ENCODE data around the gene CNKSR1.
A peak's percentile ranks its signal among the peaks of the same experiment; 100 is the strongest.
"Not testable (repeated sequence)": the region's sequence is repeated elsewhere in the genome, so short reads cannot be mapped to it uniquely, and the experiment has no call there.

Gene CNKSR1

DNA sequence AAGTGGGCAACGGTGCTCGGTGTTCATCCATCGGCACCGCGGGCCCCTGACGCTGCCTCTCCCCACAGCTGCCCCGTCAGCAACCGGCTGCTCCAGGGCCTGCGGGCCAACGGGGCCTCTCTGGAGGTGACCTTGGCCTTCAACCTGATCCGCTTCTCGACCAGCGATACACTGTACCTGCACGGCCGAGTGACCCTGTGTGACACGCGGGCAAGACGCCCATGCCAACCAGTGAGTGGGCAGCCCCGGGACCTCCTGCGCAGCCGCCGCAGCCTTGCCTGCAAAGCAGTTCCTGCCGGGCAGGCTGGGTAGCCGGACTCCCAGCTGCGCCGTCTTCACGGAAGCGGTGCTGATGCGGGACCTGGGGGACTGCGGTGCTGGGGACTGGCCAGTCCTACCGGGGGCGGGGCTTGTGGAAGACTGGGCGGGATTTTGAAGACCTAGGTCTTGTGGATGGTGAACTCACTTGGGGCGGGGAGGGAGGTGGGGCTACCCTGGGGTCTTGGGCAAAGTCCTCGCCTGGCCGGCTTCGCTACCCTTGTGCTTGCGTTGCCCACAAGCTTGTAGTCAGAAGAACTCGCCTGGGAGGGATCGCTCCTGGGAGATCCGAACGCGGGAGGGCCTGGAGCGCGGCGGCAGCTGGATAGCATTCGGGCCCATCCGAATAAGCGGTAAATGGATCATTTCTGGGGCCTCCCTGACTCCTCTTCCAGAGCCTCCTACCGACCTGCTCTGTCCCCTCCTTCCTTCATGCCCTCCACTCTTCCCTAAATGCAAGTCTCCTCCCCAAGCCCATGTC is 47.9 kb downstream of the CNKSR1 start:
- no peak overlapping the region for H3K4me3 ChIP-seq (ENCODE audit: low read depth, low read length)
- CTCF ChIA-PET = no interaction called here
- H3K27ac ChIP-seq (ENCODE audit: extremely low read depth, low read depth, low read length) = no peak overlapping the region
- H3K4me1 ChIP-seq (ENCODE audit: control insufficient read depth, insufficient read depth, low read length) = peaks cover 3% of the 10 kb centered on the region; the same call in 1 of the 2 replicates
- POLR2A ChIA-PET = no interaction called here
- H3K9me3 ChIP-seq (ENCODE audit: control insufficient read depth, insufficient read depth, low read depth, low read length) = no peaks in the 10 kb centered on the region
- TF ChIP-seq KLF16 (tag by site-specific recombination; IDR thresholded peaks at IDR 0.05) (no peak), GLI2 (tag by site-specific recombination; IDR thresholded peaks at IDR 0.05; ENCODE audit: borderline replicate concordance, low read depth) (no peak), ZFP41 (tag by site-specific recombination; IDR thresholded peaks at IDR 0.05; ENCODE audit: borderline replicate concordance) (no peak), OVOL3 (tag by site-specific recombination; IDR thresholded peaks at IDR 0.05) (no peak), BCL11A (tag by site-specific recombination; IDR thresholded peaks at IDR 0.05; ENCODE audit: low read depth) (no peak), ZNF157 (tag by site-specific recombination; IDR thresholded peaks at IDR 0.05) (no peak), SP7 (tag by site-specific recombination; IDR thresholded peaks at IDR 0.05) (no peak), ZNF660 (tag by site-specific recombination; IDR thresholded peaks at IDR 0.05) (no peak), REPIN1 (tag by site-specific recombination; IDR thresholded peaks at IDR 0.05; ENCODE audit: low read depth) (no peak), ZNF664 (tag by site-specific recombination; IDR thresholded peaks at IDR 0.05) (no peak)
- no peaks in the 10 kb centered on the region for H3K36me3 ChIP-seq (ENCODE audit: control insufficient read depth in 2 of 2, insufficient read depth in 1 of 2, low read length in 2 of 2)

GRCh38 chr1:26230682-26231081 is 53.4 kb downstream of the CNKSR1 start:
- H3K36me3 ChIP-seq (ENCODE audit: control insufficient read depth in 2 of 2, insufficient read depth in 1 of 2, low read length in 2 of 2); H3K4me1 ChIP-seq (ENCODE audit: control insufficient read depth, insufficient read depth, low read length); H3K27ac ChIP-seq (ENCODE audit: extremely low read depth, low read depth, low read length); H3K9me3 ChIP-seq (ENCODE audit: control insufficient read depth, insufficient read depth, low read depth, low read length); H3K4me3 ChIP-seq (ENCODE audit: low read depth, low read length); POLR2A ChIA-PET: not testable (repeated sequence)
- CTCF ChIA-PET = interaction anchor here (1.0 kb wide), 1 partner anchor 61 kb away, joined by 3 read pairs; the partner anchor contains the start of gene ZNF593

DNA sequence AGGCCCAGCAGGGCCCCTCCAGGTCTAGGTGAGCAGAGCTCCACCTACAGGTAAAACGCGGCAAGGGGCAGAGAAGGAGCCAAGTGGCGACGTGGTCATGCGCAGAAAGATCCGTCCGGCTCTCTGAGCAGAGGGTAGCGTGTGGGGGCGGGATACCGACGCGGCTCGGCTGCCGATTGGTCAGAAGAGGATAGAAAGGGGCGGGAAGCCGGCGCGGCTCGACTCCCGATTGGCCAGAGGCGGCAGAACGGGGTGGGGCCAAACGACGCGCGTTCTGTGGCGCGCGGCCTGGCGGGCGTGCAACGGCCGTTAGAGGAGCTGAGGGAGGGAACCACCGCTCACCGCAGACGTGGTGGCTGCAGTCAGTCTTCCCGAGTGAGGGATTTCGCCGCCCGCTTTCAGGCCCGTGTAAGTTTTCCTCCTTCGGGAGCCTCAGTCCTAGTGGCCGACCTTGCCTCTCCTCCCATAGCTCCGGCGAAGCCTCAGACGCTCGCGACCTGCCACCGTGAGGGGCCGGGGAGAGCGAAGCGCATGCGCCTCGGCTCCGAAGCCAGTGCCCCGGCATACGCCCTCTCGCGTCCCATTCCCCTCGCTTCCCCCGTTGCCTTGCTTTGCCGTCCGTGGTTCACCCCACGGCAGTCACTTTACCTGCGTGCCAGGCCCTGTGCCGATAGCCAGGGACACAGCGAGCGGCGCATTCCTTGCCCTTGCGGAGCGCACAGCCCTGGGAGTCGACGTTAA is 56.8 kb downstream of the CNKSR1 start, which contains the start of gene CEP85:
CEP85 (plus strand) TSS at position 298 of the 741 bp plus-strand sequence. CDS start 5,584 bp downstream, outside the sequence.
- POLR2A ChIA-PET = interaction anchor here (0.6 to 2.1 kb wide), 18 partner anchors 9 to 802 kb away, joined by 3 to 23 read pairs (median 4); partner anchors contain the start of genes CATSPER4, DHDDS, PDIK1L and ZNF593
- H3K27ac ChIP-seq (ENCODE audit: extremely low read depth, low read depth, low read length) = peak within 1 kb of the TSS; percentile 61
- no peaks in the 10 kb centered on the region for H3K36me3 ChIP-seq (ENCODE audit: control insufficient read depth in 2 of 2, insufficient read depth in 1 of 2, low read length in 2 of 2)
- CTCF ChIA-PET = interaction anchor here (0.5 to 2.4 kb wide), 41 partner anchors 12 to 1991 kb away, joined by 3 to 32 read pairs (median 5); partner anchors contain the start of genes C1orf232, CATSPER4, ZNF593 and ZNF593OS
- peak within 1 kb of the TSS; percentile 60 for H3K4me3 ChIP-seq (ENCODE audit: low read depth, low read length)
- H3K4me1 ChIP-seq (ENCODE audit: control insufficient read depth, insufficient read depth, low read length) = no peaks in the 10 kb centered on the region
- H3K9me3 ChIP-seq (ENCODE audit: control insufficient read depth, insufficient read depth, low read depth, low read length) = no peaks in the 10 kb centered on the region
- TF ChIP-seq, protein P1, sequence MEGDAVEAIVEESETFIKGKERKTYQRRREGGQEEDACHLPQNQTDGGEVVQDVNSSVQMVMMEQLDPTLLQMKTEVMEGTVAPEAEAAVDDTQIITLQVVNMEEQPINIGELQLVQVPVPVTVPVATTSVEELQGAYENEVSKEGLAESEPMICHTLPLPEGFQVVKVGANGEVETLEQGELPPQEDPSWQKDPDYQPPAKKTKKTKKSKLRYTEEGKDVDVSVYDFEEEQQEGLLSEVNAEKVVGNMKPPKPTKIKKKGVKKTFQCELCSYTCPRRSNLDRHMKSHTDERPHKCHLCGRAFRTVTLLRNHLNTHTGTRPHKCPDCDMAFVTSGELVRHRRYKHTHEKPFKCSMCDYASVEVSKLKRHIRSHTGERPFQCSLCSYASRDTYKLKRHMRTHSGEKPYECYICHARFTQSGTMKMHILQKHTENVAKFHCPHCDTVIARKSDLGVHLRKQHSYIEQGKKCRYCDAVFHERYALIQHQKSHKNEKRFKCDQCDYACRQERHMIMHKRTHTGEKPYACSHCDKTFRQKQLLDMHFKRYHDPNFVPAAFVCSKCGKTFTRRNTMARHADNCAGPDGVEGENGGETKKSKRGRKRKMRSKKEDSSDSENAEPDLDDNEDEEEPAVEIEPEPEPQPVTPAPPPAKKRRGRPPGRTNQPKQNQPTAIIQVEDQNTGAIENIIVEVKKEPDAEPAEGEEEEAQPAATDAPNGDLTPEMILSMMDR (tag by site-specific recombination; IDR thresholded peaks at IDR 0.05) = peak; percentile 96
- TF ChIP-seq ZNF549 (tag by site-specific recombination; IDR thresholded peaks at IDR 0.05) (no peak), ZNF23 (tag by site-specific recombination; IDR thresholded peaks at IDR 0.05; ENCODE audit: borderline replicate concordance) (no peak), ZNF214 (tag by site-specific recombination; IDR thresholded peaks at IDR 0.05; ENCODE audit: borderline replicate concordance) (no peak), ZNF394 (tag by site-specific recombination; IDR thresholded peaks at IDR 0.05; ENCODE audit: borderline replicate concordance) (peak; percentile 80; the same call in 1 of the 2 replicates), ZNF433 (tag by site-specific recombination; IDR thresholded peaks at IDR 0.05; ENCODE audit: low read depth) (no peak), ZNF114 (tag by site-specific recombination; IDR thresholded peaks at IDR 0.05) (no peak), ZEB2 (tag by site-specific recombination; IDR thresholded peaks at IDR 0.05) (peak; percentile 98), ZNF335 (tag by site-specific recombination; conservative IDR thresholded peaks at IDR 0.05) (peak; percentile 93), ZNF501 (tag by site-specific recombination; IDR thresholded peaks at IDR 0.05) (peak; percentile 92), ZNF274 (IDR thresholded peaks at IDR 0.05; ENCODE audit: low read length) (no peak), ZNF274 (tag by site-specific recombination; IDR thresholded peaks at IDR 0.05; ENCODE audit: borderline replicate concordance) (no peak), ZNF366 (tag by site-specific recombination; conservative IDR thresholded peaks at IDR 0.05) (peak; percentile 33; the same call in 1 of the 2 replicates), ZNF747 (tag by site-specific recombination; IDR thresholded peaks at IDR 0.05) (no peak), GLI4 (tag by site-specific recombination; IDR thresholded peaks at IDR 0.05) (no peak), ZNF146 (tag by site-specific recombination; IDR thresholded peaks at IDR 0.05) (no peak), ZNF324 (tag by site-specific recombination; IDR thresholded peaks at IDR 0.05) (no peak; the same call in 1 of the 2 replicates)
- TF ChIP-seq, protein P2, sequence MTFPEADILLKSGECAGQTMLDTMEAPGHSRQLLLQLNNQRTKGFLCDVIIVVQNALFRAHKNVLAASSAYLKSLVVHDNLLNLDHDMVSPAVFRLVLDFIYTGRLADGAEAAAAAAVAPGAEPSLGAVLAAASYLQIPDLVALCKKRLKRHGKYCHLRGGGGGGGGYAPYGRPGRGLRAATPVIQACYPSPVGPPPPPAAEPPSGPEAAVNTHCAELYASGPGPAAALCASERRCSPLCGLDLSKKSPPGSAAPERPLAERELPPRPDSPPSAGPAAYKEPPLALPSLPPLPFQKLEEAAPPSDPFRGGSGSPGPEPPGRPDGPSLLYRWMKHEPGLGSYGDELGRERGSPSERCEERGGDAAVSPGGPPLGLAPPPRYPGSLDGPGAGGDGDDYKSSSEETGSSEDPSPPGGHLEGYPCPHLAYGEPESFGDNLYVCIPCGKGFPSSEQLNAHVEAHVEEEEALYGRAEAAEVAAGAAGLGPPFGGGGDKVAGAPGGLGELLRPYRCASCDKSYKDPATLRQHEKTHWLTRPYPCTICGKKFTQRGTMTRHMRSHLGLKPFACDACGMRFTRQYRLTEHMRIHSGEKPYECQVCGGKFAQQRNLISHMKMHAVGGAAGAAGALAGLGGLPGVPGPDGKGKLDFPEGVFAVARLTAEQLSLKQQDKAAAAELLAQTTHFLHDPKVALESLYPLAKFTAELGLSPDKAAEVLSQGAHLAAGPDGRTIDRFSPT (tag by site-specific recombination; IDR thresholded peaks at IDR 0.05) = no peak

Measured in HEK293 (cell line).